HepG2 (cell line): Measurements from ENCODE around the gene PTHLH. TPM values are rescaled to one million over a fixed set of nuclear protein-coding genes. Genes with fewer than 3 reads are reported as not detected.

ENCODE experiments used
- ATF1 ChIP-seq: IDR thresholded peaks from 2 replicates; pipeline ENCODE4 v1.6.1; 2016; ENCODE audit warnings: mild to moderate bottlenecking, control low read depth
- BATF2 ChIP-seq: sonication (generic); formaldehyde crosslinking; IDR thresholded peaks from 2 replicates; pipeline ENCODE4 v1.8.0; 2022; ENCODE audit warnings: mild to moderate bottlenecking, missing genetic modification reagents, moderate library complexity
- HIVEP1 ChIP-seq: sonication (generic); formaldehyde crosslinking; IDR thresholded peaks from 2 replicates; pipeline ENCODE4 v1.4.0; 2020; ENCODE audit warnings: mild to moderate bottlenecking, missing genetic modification reagents
- HNF1A ChIP-seq, 2 experiments: sonication (generic) in 1 of 2; formaldehyde crosslinking in 1 of 2; IDR thresholded peaks; 2 replicates each; pipeline versions ENCODE4 v1.4.0 to v1.6.1; 2016 to 2020; ENCODE audit warnings: borderline replicate concordance in 1 of 2, low read depth in 1 of 2, mild to moderate bottlenecking in 1 of 2, missing genetic modification reagents in 1 of 2
- MTA3 ChIP-seq: sonication (generic); formaldehyde crosslinking; IDR thresholded peaks from 2 replicates; pipeline ENCODE4 v1.4.0; 2020; ENCODE audit warnings: missing genetic modification reagents
- MTERF4 ChIP-seq: sonication (generic); formaldehyde crosslinking; IDR thresholded peaks from 2 replicates; pipeline ENCODE4 v1.8.0; 2023; ENCODE audit warnings: mild to moderate bottlenecking, missing genetic modification reagents
- NFYB ChIP-seq: sonication (generic); formaldehyde crosslinking; IDR thresholded peaks from 2 replicates; pipeline ENCODE4 v1.4.0; 2020; ENCODE audit warnings: missing genetic modification reagents
- PITX1 ChIP-seq: sonication (generic); formaldehyde crosslinking; IDR thresholded peaks from 2 replicates; pipeline ENCODE4 v1.5.1; 2020; ENCODE audit warnings: mild to moderate bottlenecking, missing genetic modification reagents
- POLR2G ChIP-seq: fragments of 200-400 bp; formaldehyde crosslinking; IDR thresholded peaks from 2 replicates; pipeline ENCODE4 v1.6.1; 2018; ENCODE audit warnings: mild to moderate bottlenecking, low read depth, low read length, moderate library complexity
- RERE ChIP-seq: IDR thresholded peaks from 2 replicates; pipeline ENCODE4 v1.6.1; 2016; ENCODE audit warnings: low read depth, missing genetic modification reagents, missing compliant biosample characterization
- SYNCRIP ChIP-seq: fragments of 200-400 bp; formaldehyde crosslinking; IDR thresholded peaks from 2 replicates; pipeline ENCODE4 v1.6.1; 2018; ENCODE audit warnings: mild to moderate bottlenecking, low read depth, low read length; ENCODE audit not compliant: insufficient read depth
- TARDBP ChIP-seq: sonication (generic); formaldehyde crosslinking; IDR thresholded peaks from 2 replicates; pipeline ENCODE4 v1.8.0; 2022; ENCODE audit warnings: mild to moderate bottlenecking, missing genetic modification reagents
- ZBTB1 ChIP-seq: sonication (generic); formaldehyde crosslinking; IDR thresholded peaks from 2 replicates; pipeline ENCODE4 v1.4.0; 2020; ENCODE audit warnings: missing genetic modification reagents, borderline replicate concordance
- ZNF234 ChIP-seq: sonication (generic); formaldehyde crosslinking; conservative IDR thresholded peaks from 2 replicates; pipeline ENCODE4 v1.5.1; 2020; ENCODE audit warnings: mild to moderate bottlenecking, missing genetic modification reagents
- ZNF263 ChIP-seq: sonication (generic); formaldehyde crosslinking; IDR thresholded peaks from 2 replicates; pipeline ENCODE4 v1.4.0; 2020; ENCODE audit warnings: missing genetic modification reagents
- ZNF382 ChIP-seq: sonication (generic); formaldehyde crosslinking; IDR thresholded peaks from 2 replicates; pipeline ENCODE4 v1.5.0; 2020; ENCODE audit warnings: missing genetic modification reagents, mild to moderate bottlenecking, borderline replicate concordance
- ZNF709 ChIP-seq: sonication (generic); formaldehyde crosslinking; IDR thresholded peaks from 2 replicates; pipeline ENCODE4 v1.5.0; 2020; ENCODE audit warnings: mild to moderate bottlenecking, missing genetic modification reagents
- ZNF780A ChIP-seq: sonication (generic); formaldehyde crosslinking; IDR thresholded peaks from 2 replicates; pipeline ENCODE4 v1.8.0; 2022; ENCODE audit warnings: mild to moderate bottlenecking, missing genetic modification reagents, moderate library complexity
- ZNF788 ChIP-seq: sonication (generic); formaldehyde crosslinking; IDR thresholded peaks from 2 replicates; pipeline ENCODE4 v1.5.0; 2020; ENCODE audit warnings: mild to moderate bottlenecking, missing genetic modification reagents, borderline replicate concordance
- polyA plus RNA-seq, 8 experiments: library from polyadenylated mRNA; depleted of rRNA in 3 of 8; stranded (reverse) in 7 of 8; unstranded in 1 of 8; fragments of >200 nt; fragmentation: Illumina TruSeq in 4 of 8; extraction: Trizol in 4 of 8; gene quantifications; 2 replicates each; pipeline versions ENCODE4 v1.2.1 to v1.2.3, GENCODE V29; 2011 to 2016; ENCODE audit warnings: low read depth in 4 of 8, missing spikeins in 1 of 8, mixed read lengths in 1 of 8; ENCODE audit not compliant: insufficient read depth in 1 of 8
- total RNA-seq, 5 experiments: library from RNA; depleted of rRNA; stranded (reverse); fragments of >200 nt; fragmentation: Illumina TruSeq; extraction: Trizol; gene quantifications; 2 replicates each; pipeline ENCODE4 v1.2.3, GENCODE V29; 2016; ENCODE audit warnings: low read depth in 1 of 5

Gene PTHLH
- total and polyA plus RNA-seq, 2 of the 13 experiments (the other 11 are each of a cell fraction or from before 2014, with no cell fraction given) = 0.22 TPM; not detected in 1

GRCh38 chr12:28021704-28022103, 49.2 kb upstream of the PTHLH start (continued):
- peak; percentile 83; the same call in 1 of the 2 replicates for TF ChIP-seq RERE (CRISPR knock-in tag)
- no peak for TF ChIP-seq ZNF234 (CRISPR knock-in tag)
- TF ChIP-seq ZNF709 (CRISPR knock-in tag) = no peak
- TF ChIP-seq PITX1 (CRISPR knock-in tag) = no peak
- TF ChIP-seq ZBTB1 (CRISPR knock-in tag) = no peak
- TF ChIP-seq BATF2 (CRISPR knock-in tag) = no peak
- no peak for TF ChIP-seq NFYB (CRISPR knock-in tag)
- TF ChIP-seq HNF1A (IDR thresholded peaks at IDR 0.05; ENCODE audit: low read depth) = peak; percentile 62; the same call in 1 of the 2 replicates
- TF ChIP-seq HNF1A (CRISPR knock-in tag; IDR thresholded peaks at IDR 0.05; ENCODE audit: borderline replicate concordance) = no peak
- no peak for TF ChIP-seq POLR2G
- TF ChIP-seq MTA3 (CRISPR knock-in tag) = no peak
- no peak for TF ChIP-seq MTERF4
- no peak for TF ChIP-seq HIVEP1 (CRISPR knock-in tag)
- TF ChIP-seq SYNCRIP = no peak
- no peak for TF ChIP-seq ZNF788
- no peak for TF ChIP-seq TARDBP
- TF ChIP-seq ZNF263 (CRISPR knock-in tag) = no peak
- no peak for TF ChIP-seq ZNF780A (CRISPR knock-in tag)
- TF ChIP-seq ZNF382 (CRISPR knock-in tag) = no peak
- no peak for TF ChIP-seq ATF1 (CRISPR knock-in tag)
